ENCODE results near the gene CA10.

CA10 gene

GRCh38 chr17:52048137-52048898, 110.2 kb downstream of the CA10 start:
- H3K9me3 ChIP-seq (ENCODE audit: control insufficient read depth, insufficient read depth, low read depth, low read length) = peaks cover 3% of the 10 kb centered on the region; the same call in 1 of the 2 replicates
- no peaks in the 10 kb centered on the region for H3K36me3 ChIP-seq (ENCODE audit: control insufficient read depth, insufficient read depth, low read length)
- no peak overlapping the region for H3K9ac ChIP-seq (ENCODE audit: low read length)
- peaks cover 8% of the 10 kb centered on the region for H3K4me1 ChIP-seq (ENCODE audit: control insufficient read depth, insufficient read depth, low read length)
- no peak overlapping the region for H3K4me3 ChIP-seq (ENCODE audit: low read depth, low read length)
- no peak overlapping the region for H3K27ac ChIP-seq (ENCODE audit: low read depth, low read length)
- no peaks in the 10 kb centered on the region for H3K27me3 ChIP-seq (ENCODE audit: control insufficient read depth, insufficient read depth, low read length)

- no peaks in the 10 kb centered on the region for H3K27me3 ChIP-seq (ENCODE audit: control insufficient read depth, insufficient read depth, low read length)
- H3K4me1 ChIP-seq (ENCODE audit: control insufficient read depth, insufficient read depth, low read length) = peaks cover 8% of the 10 kb centered on the region
- no peak overlapping the region for H3K27ac ChIP-seq (ENCODE audit: low read depth, low read length)
- no peak overlapping the region for H3K4me3 ChIP-seq (ENCODE audit: low read depth, low read length)
- no peak overlapping the region for H3K9ac ChIP-seq (ENCODE audit: low read length)
- H3K9me3 ChIP-seq (ENCODE audit: control insufficient read depth, insufficient read depth, low read depth, low read length) = peaks cover 3% of the 10 kb centered on the region; the same call in 1 of the 2 replicates
- H3K36me3 ChIP-seq (ENCODE audit: control insufficient read depth, insufficient read depth, low read length) = no peaks in the 10 kb centered on the region
Measured at GRCh38 chr17:52047086-52047485, 111.4 kb downstream of the CA10 start.

- H3K36me3 ChIP-seq (ENCODE audit: control insufficient read depth, insufficient read depth, low read length) = no peaks in the 10 kb centered on the region
- no peak overlapping the region for H3K4me3 ChIP-seq (ENCODE audit: low read depth, low read length)
- no peaks in the 10 kb centered on the region for H3K9me3 ChIP-seq (ENCODE audit: control insufficient read depth, insufficient read depth, low read depth, low read length)
- H3K27ac ChIP-seq (ENCODE audit: low read depth, low read length) = no peak overlapping the region
- no peak overlapping the region for H3K9ac ChIP-seq (ENCODE audit: low read length)
- H3K4me1 ChIP-seq (ENCODE audit: control insufficient read depth, insufficient read depth, low read length) = no peaks in the 10 kb centered on the region
- no peaks in the 10 kb centered on the region for H3K27me3 ChIP-seq (ENCODE audit: control insufficient read depth, insufficient read depth, low read length)
Measured at GRCh38 chr17:52041123-52041617, 117.3 kb downstream of the CA10 start.

GRCh38 chr17:52036416-52036815, 122.1 kb downstream of the CA10 start:
- H3K4me1 ChIP-seq (ENCODE audit: control insufficient read depth, insufficient read depth, low read length) = no peaks in the 10 kb centered on the region

GRCh38 chr17:52035336-52035915, 123.1 kb downstream of the CA10 start:
- H3K9ac ChIP-seq (ENCODE audit: low read length) = no peak overlapping the region
- H3K27ac ChIP-seq (ENCODE audit: low read depth, low read length) = no peak overlapping the region
- no peak overlapping the region for H3K4me3 ChIP-seq (ENCODE audit: low read depth, low read length)
- H3K27me3 ChIP-seq (ENCODE audit: control insufficient read depth, insufficient read depth, low read length) = no peaks in the 10 kb centered on the region
- H3K4me1 ChIP-seq (ENCODE audit: control insufficient read depth, insufficient read depth, low read length) = no peaks in the 10 kb centered on the region
- no peaks in the 10 kb centered on the region for H3K9me3 ChIP-seq (ENCODE audit: control insufficient read depth, insufficient read depth, low read depth, low read length)
- no peaks in the 10 kb centered on the region for H3K36me3 ChIP-seq (ENCODE audit: control insufficient read depth, insufficient read depth, low read length)

More at GRCh38 chr17:52036416-52036815, 122.1 kb downstream of the CA10 start:
- no peak overlapping the region for H3K9ac ChIP-seq (ENCODE audit: low read length)
- H3K36me3 ChIP-seq (ENCODE audit: control insufficient read depth, insufficient read depth, low read length) = no peaks in the 10 kb centered on the region
- H3K9me3 ChIP-seq (ENCODE audit: control insufficient read depth, insufficient read depth, low read depth, low read length) = no peaks in the 10 kb centered on the region
- H3K27ac ChIP-seq (ENCODE audit: low read depth, low read length) = no peak overlapping the region
- no peak overlapping the region for H3K4me3 ChIP-seq (ENCODE audit: low read depth, low read length)
- no peaks in the 10 kb centered on the region for H3K27me3 ChIP-seq (ENCODE audit: control insufficient read depth, insufficient read depth, low read length)

GRCh38 chr17:52032454-52032853, 126.1 kb downstream of the CA10 start:
- Histone ChIP-seq H3K27me3 (ENCODE audit: control insufficient read depth, insufficient read depth, low read length) (no peaks in the 10 kb centered on the region), H3K36me3 (ENCODE audit: control insufficient read depth, insufficient read depth, low read length) (no peaks in the 10 kb centered on the region)

GRCh38 chr17:52030052-52030451, 128.5 kb downstream of the CA10 start:
- no peaks in the 10 kb centered on the region for H3K4me1 ChIP-seq (ENCODE audit: control insufficient read depth, insufficient read depth, low read length)
- H3K27ac ChIP-seq (ENCODE audit: low read depth, low read length) = no peak overlapping the region
- H3K27me3 ChIP-seq (ENCODE audit: control insufficient read depth, insufficient read depth, low read length) = no peaks in the 10 kb centered on the region
- no peak overlapping the region for H3K4me3 ChIP-seq (ENCODE audit: low read depth, low read length)
- H3K9ac ChIP-seq (ENCODE audit: low read length) = no peak overlapping the region
- no peaks in the 10 kb centered on the region for H3K36me3 ChIP-seq (ENCODE audit: control insufficient read depth, insufficient read depth, low read length)
- no peaks in the 10 kb centered on the region for H3K9me3 ChIP-seq (ENCODE audit: control insufficient read depth, insufficient read depth, low read depth, low read length)

More at GRCh38 chr17:52032454-52032853, 126.1 kb downstream of the CA10 start:
- H3K4me1 ChIP-seq (ENCODE audit: control insufficient read depth, insufficient read depth, low read length) = no peaks in the 10 kb centered on the region
- H3K9ac ChIP-seq (ENCODE audit: low read length) = no peak overlapping the region
- no peaks in the 10 kb centered on the region for H3K9me3 ChIP-seq (ENCODE audit: control insufficient read depth, insufficient read depth, low read depth, low read length)
- no peak overlapping the region for H3K27ac ChIP-seq (ENCODE audit: low read depth, low read length)
- H3K4me3 ChIP-seq (ENCODE audit: low read depth, low read length) = no peak overlapping the region

- Histone ChIP-seq H3K9me3 (ENCODE audit: control insufficient read depth, insufficient read depth, low read depth, low read length) (no peaks in the 10 kb centered on the region), H3K4me3 (ENCODE audit: low read depth, low read length) (no peak overlapping the region), H3K4me1 (ENCODE audit: control insufficient read depth, insufficient read depth, low read length) (no peaks in the 10 kb centered on the region), H3K9ac (ENCODE audit: low read length) (no peak overlapping the region), H3K27me3 (ENCODE audit: control insufficient read depth, insufficient read depth, low read length) (no peaks in the 10 kb centered on the region), H3K36me3 (ENCODE audit: control insufficient read depth, insufficient read depth, low read length) (no peaks in the 10 kb centered on the region), H3K27ac (ENCODE audit: low read depth, low read length) (no peak overlapping the region)
Measured at GRCh38 chr17:52027620-52028295, 130.8 kb downstream of the CA10 start.

GRCh38 chr17:52027081-52027480, 131.4 kb downstream of the CA10 start:
- H3K36me3 ChIP-seq (ENCODE audit: control insufficient read depth, insufficient read depth, low read length) = no peaks in the 10 kb centered on the region
- H3K4me3 ChIP-seq (ENCODE audit: low read depth, low read length) = no peak overlapping the region
- H3K27me3 ChIP-seq (ENCODE audit: control insufficient read depth, insufficient read depth, low read length) = no peaks in the 10 kb centered on the region
- no peak overlapping the region for H3K9ac ChIP-seq (ENCODE audit: low read length)
- H3K4me1 ChIP-seq (ENCODE audit: control insufficient read depth, insufficient read depth, low read length) = no peaks in the 10 kb centered on the region
- no peaks in the 10 kb centered on the region for H3K9me3 ChIP-seq (ENCODE audit: control insufficient read depth, insufficient read depth, low read depth, low read length)
- H3K27ac ChIP-seq (ENCODE audit: low read depth, low read length) = no peak overlapping the region

GRCh38 chr17:52026075-52026474, 132.4 kb downstream of the CA10 start:
- Histone ChIP-seq H3K27ac (ENCODE audit: low read depth, low read length) (no peak overlapping the region), H3K36me3 (ENCODE audit: control insufficient read depth, insufficient read depth, low read length) (no peaks in the 10 kb centered on the region), H3K4me1 (ENCODE audit: control insufficient read depth, insufficient read depth, low read length) (no peaks in the 10 kb centered on the region), H3K9ac (ENCODE audit: low read length) (no peak overlapping the region), H3K27me3 (ENCODE audit: control insufficient read depth, insufficient read depth, low read length) (no peaks in the 10 kb centered on the region), H3K4me3 (ENCODE audit: low read depth, low read length) (no peak overlapping the region), H3K9me3 (ENCODE audit: control insufficient read depth, insufficient read depth, low read depth, low read length) (no peaks in the 10 kb centered on the region)

- Histone ChIP-seq H3K9ac (ENCODE audit: low read length) (no peak overlapping the region), H3K9me3 (ENCODE audit: control insufficient read depth, insufficient read depth, low read depth, low read length) (no peaks in the 10 kb centered on the region), H3K36me3 (ENCODE audit: control insufficient read depth, insufficient read depth, low read length) (no peaks in the 10 kb centered on the region), H3K4me3 (ENCODE audit: low read depth, low read length) (no peak overlapping the region), H3K4me1 (ENCODE audit: control insufficient read depth, insufficient read depth, low read length) (no peaks in the 10 kb centered on the region), H3K27me3 (ENCODE audit: control insufficient read depth, insufficient read depth, low read length) (no peaks in the 10 kb centered on the region), H3K27ac (ENCODE audit: low read depth, low read length) (no peak overlapping the region)
Measured at GRCh38 chr17:52025236-52025635, 133.3 kb downstream of the CA10 start.

Data from HUES6 (cell line).